Epithelial cell of proximal tubule (primary cell): ENCODE data around the gene SLC4A3. TPM values are rescaled to one million over a fixed set of nuclear protein-coding genes. Genes with fewer than 3 reads are reported as not detected.
A peak's percentile ranks its signal among the peaks of the same experiment; 100 is the strongest.

Source experiments
- DNase-seq: peaks from one replicate; pipeline ENCODE4 v3.0.0-alpha.2; 2011; ENCODE audit warnings: low read depth
- H3K4me3 ChIP-seq: 2 replicates; pipeline ENCODE4 v1.5.1; 2011; ENCODE audit warnings: low read depth, mild to moderate bottlenecking, low read length
- CTCF ChIP-seq: conservative IDR thresholded peaks from 2 replicates; pipeline ENCODE4 v1.5.1; 2012; ENCODE audit warnings: low read depth, mild to moderate bottlenecking, low read length
- total RNA-seq: library from RNA; depleted of rRNA; stranded (reverse); fragments of >200 nt; gene quantifications from 2 replicates; pipeline ENCODE4 v1.2.3, GENCODE V29; 2015

The SLC4A3 gene
- total RNA-seq, 1 donor from 2014 or later = 12.2 TPM

DNA sequence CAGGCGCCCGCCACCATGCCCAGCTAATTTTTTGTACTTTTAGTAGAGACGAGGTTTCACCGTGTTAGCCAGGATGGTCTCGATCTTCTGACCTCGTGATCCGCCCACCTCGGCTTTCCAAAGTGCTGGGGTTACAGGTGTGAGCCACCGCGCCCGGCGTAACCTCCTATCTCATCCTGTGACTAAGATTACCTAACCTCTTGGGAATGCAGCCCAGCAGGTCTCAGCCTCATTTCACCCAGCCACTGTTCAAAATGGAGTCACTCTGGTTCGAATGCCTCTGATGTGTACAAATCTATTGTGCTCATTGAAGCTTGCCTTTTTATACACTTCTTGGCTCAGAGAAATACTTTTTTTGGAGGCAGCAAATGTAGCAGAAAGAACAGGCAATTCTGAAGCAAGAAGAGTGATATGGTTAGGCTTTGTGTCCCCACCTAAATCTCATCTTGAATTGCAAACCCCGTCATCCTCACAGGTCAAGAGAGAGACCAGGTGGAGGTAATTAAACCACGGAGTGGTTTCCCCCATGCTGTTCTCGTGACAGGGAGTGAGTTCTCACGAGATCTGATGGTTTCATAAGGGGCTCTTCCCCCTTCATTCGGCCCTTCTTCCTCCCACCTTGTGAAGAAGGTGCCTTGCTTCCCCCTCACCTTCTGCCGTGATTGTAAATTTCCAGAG, 60.6 kb downstream of the SLC4A3 start:
- no peak for DNase-seq
- no peak overlapping the region for H3K4me3 ChIP-seq
- no peak for TF ChIP-seq CTCF

- DNase-seq = no peak
- H3K4me3 ChIP-seq = no peak overlapping the region
- no peak for TF ChIP-seq CTCF
Observed at GRCh38 chr2:219688560-219689445, 61.4 kb downstream of the SLC4A3 start.

- DNase-seq = no peak
- no peak overlapping the region for H3K4me3 ChIP-seq
- peak; percentile 59 for TF ChIP-seq CTCF
Observed at GRCh38 chr2:219689676-219690628, 62.5 kb downstream of the SLC4A3 start.

- DNase-seq = no peak
- no peak overlapping the region for H3K4me3 ChIP-seq
- TF ChIP-seq CTCF = no peak
Observed at GRCh38 chr2:219691571-219691970, 64.1 kb downstream of the SLC4A3 start.

Other genes starting within 250 kb of the SLC4A3 start
- gene DNPEP, start 239.7 kb upstream of the SLC4A3 start, total RNA-seq = 40.0 and 54.0 TPM in 2 replicates
- not detected in 2 replicates for gene DES, start 209.3 kb upstream of the SLC4A3 start, total RNA-seq
- 4.6 and 28.3 TPM in 2 replicates for gene SPEG, start 192.8 kb upstream of the SLC4A3 start, total RNA-seq
- 27.2 and 35.3 TPM in 2 replicates for gene GMPPA, start 128.7 kb upstream of the SLC4A3 start, total RNA-seq
- not detected in 2 replicates for gene ASIC4, start 113.1 kb upstream of the SLC4A3 start, total RNA-seq
- gene CHPF, start 83.8 kb upstream of the SLC4A3 start, total RNA-seq = 96.2 and 122 TPM in 2 replicates
- gene TMEM198, start 83.6 kb upstream of the SLC4A3 start, total RNA-seq = 1.6 and 1.7 TPM in 2 replicates
- 38.8 and 87.0 TPM in 2 replicates for gene OBSL1, start 56.1 kb upstream of the SLC4A3 start, total RNA-seq
- gene INHA, start 55.3 kb upstream of the SLC4A3 start, total RNA-seq = 0.17 and 0.22 TPM in 2 replicates
- 18.6 and 35.7 TPM in 2 replicates for gene STK11IP, start 29.8 kb upstream of the SLC4A3 start, total RNA-seq